Endothelial cell of hepatic sinusoid (primary cell): ENCODE measurements around the gene RNF13.
"Not testable (repeated sequence)": the region's sequence is repeated elsewhere in the genome, so short reads cannot be mapped to it uniquely, and the experiment has no call there.

Experiments used
- in situ Hi-C: cut with HindIII; loops from 2 replicates; pipeline ENCODE4 v1.10.0; 2017; ENCODE audit warnings: low sequenced_read_pairs

The RNF13 gene

DNA sequence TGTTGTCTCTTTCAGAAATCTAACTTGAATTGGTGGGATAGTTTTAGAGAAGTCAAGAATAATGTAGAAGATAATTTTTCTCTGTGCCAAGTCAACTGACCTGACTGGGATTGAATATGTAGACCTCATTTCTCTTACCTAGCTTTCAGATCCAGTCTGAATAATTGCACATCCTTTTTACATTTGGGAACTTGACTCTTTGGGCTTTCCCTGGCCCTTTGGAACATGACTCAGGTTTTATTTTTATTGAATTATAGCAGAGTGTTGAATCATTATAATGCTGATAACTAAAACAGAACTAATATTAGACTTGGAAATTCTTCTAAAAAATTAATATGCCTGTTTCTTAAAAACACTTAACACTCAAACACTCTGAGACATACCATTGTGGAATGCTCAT, 81.2 kb downstream of the RNF13 start:
- in situ Hi-C loops = no loop called here

DNA sequence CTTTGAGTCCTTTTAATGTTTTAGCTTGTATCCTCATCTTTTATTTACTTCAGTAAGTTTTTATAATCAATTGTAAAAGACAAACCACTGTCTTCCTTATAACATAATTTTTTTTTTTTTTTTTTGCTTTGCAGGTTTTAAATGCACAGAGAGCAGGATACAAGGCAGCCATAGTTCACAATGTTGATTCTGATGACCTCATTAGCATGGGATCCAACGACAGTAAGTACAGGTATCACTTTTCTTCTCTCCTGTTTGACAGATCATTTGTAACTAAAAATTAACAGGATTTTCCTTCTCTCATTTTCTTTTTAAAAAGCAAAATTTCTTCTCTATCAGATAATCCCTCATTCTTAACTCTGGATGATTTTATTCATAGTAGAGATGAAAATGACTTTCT, 82.3 kb downstream of the RNF13 start:
- in situ Hi-C loops = no loop called here

DNA sequence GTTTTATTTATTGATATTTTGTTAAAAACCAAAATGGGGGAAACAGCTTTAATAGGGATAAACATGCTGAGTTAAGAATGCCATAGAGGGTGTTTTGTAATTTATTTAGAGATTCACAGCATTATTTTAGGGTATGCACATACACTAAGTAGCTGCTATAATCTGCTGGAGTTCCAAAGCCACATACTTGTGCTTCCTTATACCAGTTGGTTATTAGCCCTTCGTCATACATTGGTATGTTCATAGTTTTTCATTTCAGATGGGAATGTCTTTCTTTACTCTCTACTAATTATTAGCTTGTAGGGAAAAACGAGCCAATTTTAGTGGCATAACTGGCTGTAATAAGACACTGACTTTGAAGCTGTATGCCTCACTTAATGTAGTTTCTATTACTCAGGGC, 82.8 kb downstream of the RNF13 start:
- in situ Hi-C loops = no loop called here

DNA sequence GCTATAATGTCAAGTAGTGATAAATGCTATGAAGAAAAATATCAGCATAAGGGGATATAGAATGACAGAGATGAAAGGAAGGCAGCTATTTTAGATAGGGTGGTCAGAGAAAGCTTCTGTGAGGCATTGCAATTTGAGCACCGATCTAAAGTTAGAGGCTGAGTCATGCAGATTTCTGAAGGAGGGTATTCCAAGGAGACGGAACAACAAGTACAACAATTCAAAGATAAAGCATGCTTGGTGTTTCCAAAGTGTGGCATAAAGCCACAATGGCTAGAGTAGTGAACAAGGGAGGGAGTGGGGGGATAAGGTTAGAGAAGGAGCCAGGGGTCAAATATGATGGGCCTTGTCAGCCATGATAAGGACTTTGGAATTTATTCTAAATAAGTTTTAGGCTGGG, 85.8 kb downstream of the RNF13 start:
- in situ Hi-C loops = no loop called here

DNA sequence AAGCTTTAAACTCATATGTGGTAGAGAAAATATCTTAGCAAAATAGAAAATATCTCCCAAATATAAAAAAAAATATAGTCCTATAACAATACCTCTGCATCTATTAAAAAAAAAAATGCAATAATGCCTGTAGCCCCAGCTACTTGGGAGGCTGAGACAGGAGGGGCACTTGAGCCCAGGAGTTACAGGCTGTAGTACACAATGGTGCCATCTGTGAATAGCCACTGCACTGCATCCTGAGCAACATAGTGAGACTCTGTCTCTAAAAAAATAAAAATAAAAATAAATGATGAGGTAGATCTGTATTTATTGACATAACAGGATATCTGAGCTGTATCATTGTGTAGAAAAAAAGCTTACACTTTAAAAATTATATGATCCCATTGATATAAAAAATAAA, 87.3 kb downstream of the RNF13 start:
- in situ Hi-C loops = loop anchor here (5.0 kb wide), 1 partner anchor 58 kb away; no protein-coding TSS in a partner anchor

DNA sequence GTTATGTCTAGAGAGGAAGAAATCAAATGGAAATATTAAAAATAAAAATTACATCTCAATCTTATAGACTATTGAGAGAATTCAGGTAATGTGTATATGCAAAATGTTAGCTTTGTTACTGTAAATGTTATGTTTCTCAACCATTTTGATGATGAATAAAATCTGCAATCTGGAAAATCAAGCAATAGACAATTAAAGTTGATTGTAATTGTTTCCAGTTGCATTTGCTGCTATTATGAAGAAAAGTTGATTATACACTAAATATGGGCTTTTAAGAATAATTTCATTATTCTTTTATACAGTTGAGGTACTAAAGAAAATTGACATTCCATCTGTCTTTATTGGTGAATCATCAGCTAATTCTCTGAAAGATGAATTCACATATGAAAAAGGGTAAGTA, 88.8 kb downstream of the RNF13 start:
- in situ Hi-C loops = loop anchor here (5.0 kb wide), 1 partner anchor 59 kb away; no protein-coding TSS in a partner anchor

DNA sequence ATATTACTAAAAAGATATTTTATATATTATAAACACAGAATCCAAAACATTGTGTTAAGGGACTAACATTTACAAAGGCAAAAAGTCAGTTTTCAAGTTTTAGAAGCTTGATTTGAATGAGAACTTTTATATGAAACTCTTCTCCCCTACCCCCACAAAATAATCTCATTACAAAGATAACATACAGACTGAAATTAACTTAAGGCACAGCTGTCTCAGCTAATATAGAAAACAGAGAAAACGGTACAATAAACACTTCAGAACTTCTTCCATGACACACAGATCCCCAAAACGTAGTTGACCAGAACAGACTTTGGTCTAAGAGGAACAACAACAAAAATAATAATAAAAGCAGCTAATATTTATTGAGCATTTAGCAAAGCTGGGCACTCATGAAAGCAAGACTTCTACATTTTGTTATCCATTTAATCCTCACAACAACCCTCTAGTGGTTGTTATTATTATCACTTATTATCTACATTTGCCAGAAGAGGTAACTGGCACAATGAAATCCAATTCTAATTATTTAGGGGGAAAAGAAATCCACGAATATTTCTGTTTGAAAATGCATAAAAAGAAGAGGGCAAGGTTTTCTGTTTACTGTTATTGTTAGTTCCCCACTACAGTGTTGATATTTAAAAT, 89.6 kb downstream of the RNF13 start:
- in situ Hi-C loops = loop anchor here (5.0 kb wide), 1 partner anchor 60 kb away; no protein-coding TSS in a partner anchor

DNA sequence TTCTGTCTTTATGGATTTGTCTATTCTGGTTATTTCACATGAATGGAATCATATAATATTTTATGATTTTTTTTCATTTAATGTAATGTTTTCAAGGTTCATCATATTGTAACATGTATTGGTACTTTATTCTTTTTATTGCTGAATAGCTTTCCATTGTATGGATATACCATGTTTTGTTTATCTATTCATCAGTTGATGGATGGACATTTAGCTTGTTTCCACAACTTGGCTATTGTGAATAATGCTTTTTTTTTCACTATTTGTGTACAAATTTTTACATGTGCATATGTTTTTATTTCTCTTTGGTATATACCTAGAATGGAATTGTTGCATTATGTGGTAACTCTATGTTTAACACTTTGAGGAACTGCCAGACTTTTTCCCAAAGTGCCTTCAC, 93.0 kb downstream of the RNF13 start:
- in situ Hi-C loops = no loop called here

DNA sequence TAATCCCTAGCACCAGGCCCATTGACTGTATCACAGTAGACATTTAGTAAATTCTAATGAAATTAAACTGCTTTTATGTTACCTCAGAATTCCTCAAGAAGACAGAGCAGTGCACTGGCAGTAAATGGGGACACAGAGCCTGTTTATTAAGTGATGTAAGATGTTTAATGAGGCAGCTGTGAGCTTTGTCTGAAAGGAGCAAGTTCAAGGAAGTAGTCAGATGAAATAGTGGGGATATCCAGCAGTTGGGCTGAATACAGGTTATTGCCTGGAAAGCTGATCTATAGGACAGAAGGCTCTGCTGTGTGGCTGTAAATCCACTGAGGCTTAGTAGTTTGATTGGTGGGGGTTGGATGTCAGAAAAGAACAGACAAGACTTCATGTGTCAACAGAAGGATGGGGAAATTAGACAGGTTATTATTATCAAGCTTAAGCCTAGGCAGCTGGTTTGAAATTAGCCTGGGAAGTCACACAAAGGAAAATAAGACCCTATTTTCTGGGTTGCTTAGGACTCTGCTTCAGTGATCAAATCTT, 95.5 kb downstream of the RNF13 start:
- in situ Hi-C loops = no loop called here

DNA sequence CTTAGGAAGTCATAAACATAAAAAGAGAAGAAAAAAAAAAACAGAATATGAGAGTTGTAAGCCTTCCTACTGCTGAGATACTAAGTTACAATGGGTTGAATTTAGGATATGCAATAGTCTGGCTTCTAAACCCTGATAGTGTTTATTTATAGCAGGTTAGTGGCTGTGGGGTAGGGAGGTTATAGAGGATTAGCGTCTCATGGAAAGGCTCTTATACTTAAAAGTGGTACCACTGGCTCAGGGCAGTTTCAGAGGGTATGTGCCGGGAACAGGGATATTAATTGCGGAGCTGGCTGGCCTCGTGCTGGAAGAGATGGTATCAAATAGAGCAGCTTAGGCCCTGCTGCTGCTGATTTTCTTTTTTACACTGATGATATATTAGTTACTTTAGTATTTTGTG, 96.9 kb downstream of the RNF13 start:
- in situ Hi-C loops = no loop called here

DNA sequence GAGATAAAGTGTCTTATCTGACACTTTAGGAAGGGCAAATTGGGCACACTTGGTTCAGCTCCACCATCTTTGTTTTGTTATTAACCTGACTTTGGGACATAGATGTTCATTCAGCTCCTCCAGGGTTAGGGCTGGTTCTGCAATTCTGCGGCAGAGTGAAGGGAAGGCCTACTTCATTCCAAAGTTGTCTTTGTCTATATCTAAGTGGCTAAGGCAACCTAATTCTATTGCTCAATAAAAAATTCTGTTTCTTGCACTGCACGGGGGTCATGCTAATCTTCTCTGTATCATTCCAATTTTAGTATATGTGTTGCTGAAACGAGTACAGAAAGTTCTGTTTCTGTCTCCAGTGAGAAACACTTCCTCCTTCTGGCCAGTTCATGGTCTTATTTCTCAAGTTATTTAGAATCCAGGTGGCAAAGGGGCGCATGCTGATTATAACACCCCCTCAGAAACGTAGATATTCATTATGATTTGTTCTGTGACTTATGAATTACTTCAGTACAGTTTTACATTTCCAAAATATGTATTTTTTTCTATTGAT, 104.2 kb downstream of the RNF13 start:
- in situ Hi-C loops = no loop called here

DNA sequence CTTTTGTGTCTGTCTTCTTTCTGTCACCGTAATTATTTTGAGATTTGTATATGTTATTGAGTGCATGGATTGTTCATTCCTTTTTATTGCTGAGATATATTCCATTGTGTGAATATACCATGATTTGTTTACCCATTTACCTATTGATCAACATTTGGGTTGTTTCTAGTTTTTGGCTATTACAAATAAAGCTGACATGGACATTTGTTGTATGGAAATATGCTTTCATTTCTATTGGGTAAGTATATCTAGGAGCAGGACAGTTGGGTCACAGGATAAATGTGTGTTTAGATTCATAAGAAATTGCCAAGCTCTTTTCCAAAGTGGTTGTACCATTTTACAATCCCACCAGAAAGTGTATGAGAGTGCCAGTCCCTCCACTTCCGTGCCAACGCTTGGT, 106.5 kb downstream of the RNF13 start:
- in situ Hi-C loops = no loop called here

DNA sequence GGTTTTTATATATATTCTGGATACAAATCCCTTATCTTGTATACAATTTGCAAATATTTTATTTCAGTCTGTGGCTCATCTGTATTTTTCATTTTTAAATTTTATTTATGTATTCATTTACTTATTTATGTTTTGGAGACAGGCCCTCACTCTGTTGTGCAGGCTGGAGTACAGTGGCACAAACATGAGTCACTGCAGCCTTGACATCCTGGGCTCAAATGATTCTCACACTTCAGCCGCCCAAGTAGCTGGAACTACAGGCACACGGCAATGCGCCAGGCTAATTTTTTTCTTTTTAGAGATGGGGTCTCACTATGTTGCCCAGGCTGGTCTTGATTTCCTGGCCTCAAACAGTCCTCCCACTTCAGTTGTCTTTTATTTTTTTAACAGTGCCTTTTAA, 107.1 kb downstream of the RNF13 start:
- in situ Hi-C loops = no loop called here

DNA sequence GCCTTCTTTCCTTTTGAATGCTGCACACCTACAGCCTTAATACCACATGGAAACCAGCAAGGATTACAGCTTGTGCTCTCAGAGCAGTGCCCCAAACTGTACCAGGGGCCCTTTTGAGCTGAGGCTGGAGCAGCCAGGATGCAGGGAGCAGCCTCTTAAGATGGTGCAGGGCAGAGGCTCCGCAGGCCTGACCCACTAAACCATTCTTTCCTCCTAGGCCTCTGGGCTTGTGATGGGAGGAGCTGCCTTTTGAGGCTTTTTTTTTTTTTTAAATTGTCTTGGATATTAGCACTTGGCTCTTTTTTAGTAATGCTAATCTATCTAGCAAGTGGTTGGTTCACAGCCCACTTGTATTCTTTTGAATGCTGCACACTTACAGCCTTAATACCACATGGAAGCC, 120.0 kb downstream of the RNF13 start:
- in situ Hi-C loops = no loop called here

DNA sequence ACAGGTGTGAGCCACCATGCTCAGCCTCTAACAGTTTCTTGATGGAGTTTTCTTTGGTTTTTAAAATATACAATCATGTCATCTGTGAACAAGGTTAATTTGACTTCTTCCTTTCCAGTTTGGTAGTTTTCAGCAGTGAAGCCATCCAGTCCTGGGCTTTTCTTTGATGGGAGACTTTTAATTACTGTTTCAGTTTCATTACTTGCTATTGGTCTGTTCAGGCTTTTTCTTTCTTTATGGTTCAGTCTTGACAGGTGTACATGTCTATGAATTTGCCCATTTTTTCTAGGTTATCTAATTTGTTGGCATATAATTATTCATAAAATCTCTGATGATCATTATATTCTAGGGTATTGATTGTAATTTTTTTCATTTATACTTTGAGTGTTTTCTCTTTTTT, 120.8 kb downstream of the RNF13 start:
- in situ Hi-C loops = no loop called here

DNA sequence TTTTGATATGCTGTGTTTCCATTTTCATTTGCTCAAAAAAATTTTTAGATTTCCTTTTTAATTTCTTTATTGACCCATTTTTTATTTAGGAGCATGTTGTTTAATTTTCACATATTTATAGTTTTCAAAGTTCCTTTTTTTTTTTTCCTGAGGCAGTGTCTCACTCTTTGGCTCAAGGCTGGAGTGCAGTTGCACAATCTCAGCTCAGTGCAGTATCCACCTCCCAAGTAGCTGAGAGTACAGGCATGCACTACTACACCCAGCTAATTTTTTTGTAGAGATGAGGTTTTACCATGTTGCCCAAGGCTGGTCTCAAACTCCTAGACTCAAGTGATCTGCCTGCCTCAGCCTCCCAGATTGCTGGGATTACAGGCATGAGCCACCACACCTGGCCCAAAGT, 121.5 kb downstream of the RNF13 start:
- in situ Hi-C loops = no loop called here

DNA sequence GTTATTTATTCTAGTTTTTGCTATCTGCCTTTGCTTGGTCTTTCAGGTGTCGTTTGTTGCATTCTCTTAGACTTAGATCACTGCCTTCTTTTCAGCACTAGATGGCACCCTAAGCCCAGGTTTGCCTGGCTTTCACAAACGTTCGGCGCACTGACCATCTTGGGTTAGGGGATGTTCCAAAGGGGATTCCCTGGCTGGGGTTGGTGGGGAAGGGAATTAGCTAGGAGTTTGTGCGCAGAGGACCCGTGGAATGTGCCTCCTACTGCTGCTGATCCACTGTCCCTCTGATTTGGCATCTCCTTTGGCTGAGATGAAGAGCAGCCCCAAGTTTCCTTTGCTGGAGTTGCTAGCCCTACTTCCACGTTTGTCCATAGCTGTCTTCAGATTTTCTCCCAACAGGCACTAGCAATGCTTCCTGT, 123.8 kb downstream of the RNF13 start:
- in situ Hi-C loops = no loop called here

DNA sequence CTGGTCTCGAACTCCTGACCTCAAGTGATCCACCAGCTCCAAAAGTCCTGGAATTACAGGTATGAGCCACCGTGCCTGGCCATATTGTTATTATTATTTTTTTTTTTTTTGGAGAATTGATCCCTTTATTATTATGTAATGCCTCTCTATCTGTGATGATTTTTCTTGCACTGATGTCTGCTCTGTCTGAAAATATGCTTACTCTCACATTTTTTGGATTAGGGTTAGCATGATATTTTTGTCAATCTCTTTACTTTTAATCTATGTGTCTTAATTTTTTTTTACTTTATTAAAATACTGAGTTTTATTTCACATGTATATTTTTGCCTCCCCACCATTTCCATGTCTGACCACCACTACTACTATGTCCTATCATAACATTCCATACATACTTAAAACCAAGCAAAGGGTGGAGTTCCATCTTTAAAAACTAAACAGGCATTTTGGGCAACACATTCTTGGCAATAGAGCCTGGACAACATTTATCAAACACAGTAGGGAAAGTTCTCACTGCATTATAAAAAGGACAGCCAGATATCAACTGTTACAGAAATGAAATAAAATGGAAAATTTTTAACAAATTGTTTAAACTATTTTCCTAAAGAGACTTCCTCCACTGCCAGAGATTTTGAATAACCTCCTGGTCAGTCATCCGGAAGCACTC, 125.5 kb downstream of the RNF13 start:
- in situ Hi-C loops = not testable (repeated sequence)

DNA sequence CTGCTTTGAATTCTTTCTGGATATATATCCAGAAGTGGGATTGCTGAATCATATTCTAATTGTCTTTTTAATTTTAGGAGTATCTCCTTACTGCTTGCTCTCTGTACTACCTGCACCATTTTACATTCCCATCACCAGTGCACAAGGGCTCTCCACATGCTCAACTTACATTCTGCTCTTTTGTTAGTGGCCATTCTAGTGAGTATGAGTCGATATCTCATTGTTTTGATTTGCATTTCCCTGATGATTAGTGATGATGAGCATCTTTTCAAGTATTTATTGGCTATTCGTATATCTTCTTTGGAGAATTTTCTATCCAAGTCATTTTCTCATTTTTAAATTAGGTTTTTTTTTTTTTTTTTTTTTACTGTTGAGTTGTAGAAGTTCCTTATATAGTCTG, 128.2 kb downstream of the RNF13 start:
- in situ Hi-C loops = no loop called here

DNA sequence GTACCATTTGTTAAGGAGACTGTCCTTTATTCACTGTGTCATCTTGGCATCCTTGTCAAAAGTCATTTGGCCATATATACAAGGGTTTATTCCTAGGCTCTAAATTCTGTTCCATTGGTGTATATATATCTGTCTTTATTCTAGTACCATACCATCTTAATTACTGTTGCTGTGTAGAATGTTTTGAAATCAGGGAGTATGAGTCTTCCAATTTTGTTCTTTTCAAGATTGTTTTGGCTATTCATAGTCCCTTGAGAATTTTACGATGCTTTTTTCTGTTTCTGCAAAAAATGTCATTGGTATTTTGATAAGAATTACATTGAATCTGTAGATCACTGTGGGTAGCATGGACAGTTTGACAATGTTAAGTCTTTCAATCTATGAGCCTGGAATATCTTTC, 128.9 kb downstream of the RNF13 start:
- in situ Hi-C loops = no loop called here

DNA sequence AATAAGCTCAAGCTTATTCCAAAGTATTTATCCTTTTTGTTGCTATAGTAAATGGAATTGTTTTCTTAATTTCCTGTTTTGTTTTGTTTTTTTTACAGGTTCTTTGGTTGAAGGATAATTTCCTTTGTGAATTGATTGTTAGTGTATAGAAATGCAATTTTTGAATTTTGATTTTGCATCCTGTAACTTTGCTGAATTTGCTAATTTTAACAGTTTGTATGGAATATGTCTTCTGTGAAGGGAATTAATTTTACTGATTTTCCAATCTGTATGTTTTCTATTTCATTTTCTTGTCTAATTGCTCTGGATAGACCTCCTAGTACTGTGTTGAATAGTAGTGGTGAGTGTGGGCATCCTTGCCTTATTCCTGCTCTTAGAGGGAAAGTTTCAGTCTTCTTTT, 129.4 kb downstream of the RNF13 start:
- in situ Hi-C loops = no loop called here

DNA sequence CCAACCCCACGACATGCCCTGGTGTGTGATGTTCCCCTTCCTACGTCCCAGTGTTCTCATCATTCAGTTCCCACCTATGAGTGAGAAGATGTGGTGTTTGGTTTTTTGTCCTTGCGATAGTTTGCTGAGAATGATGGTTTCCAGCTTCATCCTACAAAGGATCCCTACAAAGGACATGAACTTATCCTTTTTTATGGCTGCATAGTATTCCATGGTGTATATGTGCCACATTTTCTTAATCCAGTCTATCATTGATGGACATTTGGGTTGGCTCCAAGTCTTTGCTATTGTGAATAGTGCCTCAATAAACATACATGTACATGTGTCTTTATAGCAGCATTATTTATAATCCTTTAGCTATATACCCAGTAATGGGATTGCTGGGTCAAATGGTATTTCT, 131.0 kb downstream of the RNF13 start:
- in situ Hi-C loops = not testable (repeated sequence)
